CD4-positive, alpha-beta T cell (primary cell): ENCODE results near the gene ASTN2. TPM values are rescaled to one million over a fixed set of nuclear protein-coding genes. Genes with fewer than 3 reads are reported as not detected.

Source experiments
- ATAC-seq: fragments of 200-7000 bp; cut with Tn5 transposase; one replicate; pipeline ENCODE4 v1.10.0; 2022; ENCODE audit warnings: mild to moderate bottlenecking; ENCODE audit not compliant: poor library complexity
- CTCF ChIA-PET: fragments of 350-600 bp; sonication (Branson Sonifier 250); formaldehyde crosslinking; loops from one replicate; lab custom pipeline; 2021; ENCODE audit warnings: antibody characterized with exemption, inconsistent platforms; lab: Charles Lee
- POLR2A ChIA-PET: fragments of 350-600 bp; sonication (Branson Sonifier 250); formaldehyde crosslinking; loops from one replicate; lab custom pipeline; 2021; ENCODE audit warnings: antibody characterized with exemption, inconsistent platforms; lab: Charles Lee
- DNase-seq, 14 experiments: peaks; one replicate each; pipeline ENCODE4 v3.0.0-alpha.2; 2013 to 2020; ENCODE audit warnings: mixed read lengths in 2 of 14
- H3K27ac ChIP-seq, 2 donors: one replicate each; pipeline versions ENCODE4 v1.5.1 to v1.7.0; 2013; ENCODE audit warnings: low read length in 2 of 2, low read depth in 1 of 2, mild to moderate bottlenecking in 1 of 2
- H3K27me3 ChIP-seq, 2 experiments: 1 replicate in 1 of 2; 2 replicates in 1 of 2; pipeline versions ENCODE4 v1.6.1 to v1.7.0; 2013; ENCODE audit warnings: low read length in 2 of 2, control low read depth in 1 of 2, mild to moderate bottlenecking in 1 of 2, moderate library complexity in 1 of 2; ENCODE audit not compliant: insufficient read depth in 2 of 2, control insufficient read depth in 1 of 2
- H3K36me3 ChIP-seq: one replicate; pipeline ENCODE4 v1.6.1; 2013; ENCODE audit warnings: low read length, control low read depth; ENCODE audit not compliant: insufficient read depth
- H3K4me1 ChIP-seq: one replicate; pipeline ENCODE4 v1.6.1; 2013; ENCODE audit warnings: low read length, control low read depth; ENCODE audit not compliant: insufficient read depth
- H3K4me3 ChIP-seq: one replicate; pipeline ENCODE4 v1.5.1; 2013; ENCODE audit warnings: mild to moderate bottlenecking, low read length, moderate library complexity
- H3K9me3 ChIP-seq, 2 experiments: 1 replicate in 1 of 2; 2 replicates in 1 of 2; pipeline versions ENCODE4 v1.6.1 to v1.7.0; 2013; ENCODE audit warnings: low read length in 2 of 2, mild to moderate bottlenecking in 2 of 2, control low read depth in 1 of 2, moderate library complexity in 1 of 2; ENCODE audit not compliant: control insufficient read depth in 1 of 2, insufficient read depth in 1 of 2
- H3K27ac Mint-ChIP-seq: one replicate; pipeline ENCODE4 v1.8.0; 2020; ENCODE audit warnings: mixed read lengths
- H3K27me3 Mint-ChIP-seq: one replicate; pipeline ENCODE4 v1.8.0; 2021; ENCODE audit warnings: mixed read lengths
- H3K36me3 Mint-ChIP-seq: one replicate; pipeline ENCODE4 v1.8.0; 2021; ENCODE audit warnings: low read depth, mixed read lengths
- H3K4me1 Mint-ChIP-seq: one replicate; pipeline ENCODE4 v1.8.0; 2021; ENCODE audit warnings: low read depth, mixed read lengths
- H3K4me3 Mint-ChIP-seq: one replicate; pipeline ENCODE4 v1.8.0; 2020; ENCODE audit warnings: mild to moderate bottlenecking, mixed read lengths
- H3K9me3 Mint-ChIP-seq: one replicate; pipeline ENCODE4 v1.8.0; 2020; ENCODE audit warnings: mixed read lengths
- intact Hi-C, 2 experiments: fragments of 100-400 bp; cut with DNase I in 1 of 2; cut with micrococcal nuclease in 1 of 2; formaldehyde crosslinking; loops; one replicate each; pipeline versions ENCODE4 v1.15.1 to v1.9.0; 2023 to 2025; cut with DNase I, micrococcal nuclease
- total RNA-seq, 174 experiments: library from RNA in 2 of 174; stranded (reverse) in 2 of 174; gene quantifications; one replicate each; pipeline ENCODE4 v1.2.3 and lab custom pipeline; 2021 to 2026
- TF ChIP-seq, protein P1 (sequence below): fragments of 200-600 bp; IDR thresholded peaks from one replicate; pipeline ENCODE4 v1.8.0; 2022; ENCODE audit warnings: antibody characterized with exemption, mild to moderate bottlenecking

Gene ASTN2
- total RNA-seq, 2 experiments from 2014 or later: 2.3 to 2.4 TPM

DNA sequence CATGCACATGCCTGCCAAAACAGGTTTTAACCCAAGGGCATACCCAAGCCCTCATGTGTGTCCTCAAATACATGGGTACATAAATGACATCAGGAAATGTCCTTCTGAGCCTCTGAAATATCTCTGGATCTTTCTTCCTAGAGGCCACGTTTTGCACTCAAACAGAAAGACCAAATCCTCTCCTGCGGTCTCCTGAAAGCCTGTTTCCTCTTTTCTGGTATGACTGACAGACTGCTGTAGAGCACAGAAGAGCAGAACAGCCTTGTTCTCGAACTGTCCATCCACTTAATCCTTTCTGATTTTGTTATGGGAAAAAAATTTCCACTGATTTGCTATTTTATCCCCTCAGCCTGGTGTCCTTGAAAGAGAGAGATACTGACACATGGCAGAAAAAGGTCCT, 107.2 kb downstream of the ASTN2 start:
- Histone ChIP-seq H3K4me1 (no peaks in the 10 kb centered on the region), H3K27ac (no peak overlapping the region), H3K36me3 (no peaks in the 10 kb centered on the region), H3K4me3 (no peak overlapping the region), H3K27me3 (no peaks in the 10 kb centered on the region), H3K9me3 (no peaks in the 10 kb centered on the region)
- intact Hi-C loops: no loop called here
- H3K9me3 Mint-ChIP-seq: no peaks in the 10 kb centered on the region
- ChIA-PET POLR2A (no interaction called here), CTCF (no interaction called here)
- peaks cover 5% of the 10 kb centered on the region for H3K27me3 Mint-ChIP-seq
- DNase-seq (no peak), ATAC-seq (no peak)
- H3K27ac Mint-ChIP-seq: no peak overlapping the region
- no peaks in the 10 kb centered on the region for H3K4me1 Mint-ChIP-seq
- no peak overlapping the region for H3K4me3 Mint-ChIP-seq
- TF ChIP-seq, protein P1, sequence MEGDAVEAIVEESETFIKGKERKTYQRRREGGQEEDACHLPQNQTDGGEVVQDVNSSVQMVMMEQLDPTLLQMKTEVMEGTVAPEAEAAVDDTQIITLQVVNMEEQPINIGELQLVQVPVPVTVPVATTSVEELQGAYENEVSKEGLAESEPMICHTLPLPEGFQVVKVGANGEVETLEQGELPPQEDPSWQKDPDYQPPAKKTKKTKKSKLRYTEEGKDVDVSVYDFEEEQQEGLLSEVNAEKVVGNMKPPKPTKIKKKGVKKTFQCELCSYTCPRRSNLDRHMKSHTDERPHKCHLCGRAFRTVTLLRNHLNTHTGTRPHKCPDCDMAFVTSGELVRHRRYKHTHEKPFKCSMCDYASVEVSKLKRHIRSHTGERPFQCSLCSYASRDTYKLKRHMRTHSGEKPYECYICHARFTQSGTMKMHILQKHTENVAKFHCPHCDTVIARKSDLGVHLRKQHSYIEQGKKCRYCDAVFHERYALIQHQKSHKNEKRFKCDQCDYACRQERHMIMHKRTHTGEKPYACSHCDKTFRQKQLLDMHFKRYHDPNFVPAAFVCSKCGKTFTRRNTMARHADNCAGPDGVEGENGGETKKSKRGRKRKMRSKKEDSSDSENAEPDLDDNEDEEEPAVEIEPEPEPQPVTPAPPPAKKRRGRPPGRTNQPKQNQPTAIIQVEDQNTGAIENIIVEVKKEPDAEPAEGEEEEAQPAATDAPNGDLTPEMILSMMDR: no peak
- H3K36me3 Mint-ChIP-seq: no peaks in the 10 kb centered on the region

DNA sequence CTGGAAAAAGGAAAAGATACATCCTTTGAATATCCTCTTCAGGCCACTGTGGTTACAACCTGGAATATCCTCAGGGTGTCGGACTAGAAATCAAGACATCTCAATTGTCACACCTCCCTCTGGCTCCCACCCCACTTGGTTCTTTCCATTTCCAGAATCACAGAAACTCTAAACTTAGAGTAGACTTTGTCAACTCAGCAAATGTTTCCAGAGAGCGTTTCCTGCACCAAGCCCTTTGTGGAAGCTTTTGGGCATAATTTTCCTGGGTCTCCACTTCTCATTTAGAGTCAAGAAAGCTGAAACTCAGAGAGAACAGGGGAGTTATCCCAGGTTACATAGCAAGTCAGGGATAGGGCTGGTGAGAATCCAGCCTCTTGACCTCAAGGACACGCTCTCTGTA, 108.8 kb downstream of the ASTN2 start:
- H3K27me3 ChIP-seq: no peaks in the 10 kb centered on the region
- Mint-ChIP-seq H3K9me3 (peaks cover 2% of the 10 kb centered on the region), H3K4me3 (no peak overlapping the region), H3K27me3 (peaks cover 5% of the 10 kb centered on the region), H3K4me1 (no peaks in the 10 kb centered on the region), H3K36me3 (no peaks in the 10 kb centered on the region), H3K27ac (no peak overlapping the region)
- no peak for ATAC-seq
- H3K36me3 ChIP-seq: no peaks in the 10 kb centered on the region
- no peak for DNase-seq
- POLR2A ChIA-PET: no interaction called here
- no peaks in the 10 kb centered on the region for H3K9me3 ChIP-seq
- TF ChIP-seq, protein P1: no peak
- intact Hi-C loops: no loop called here
- H3K27ac ChIP-seq: no peak overlapping the region
- CTCF ChIA-PET: no interaction called here
- H3K4me1 ChIP-seq: no peaks in the 10 kb centered on the region
- no peak overlapping the region for H3K4me3 ChIP-seq

DNA sequence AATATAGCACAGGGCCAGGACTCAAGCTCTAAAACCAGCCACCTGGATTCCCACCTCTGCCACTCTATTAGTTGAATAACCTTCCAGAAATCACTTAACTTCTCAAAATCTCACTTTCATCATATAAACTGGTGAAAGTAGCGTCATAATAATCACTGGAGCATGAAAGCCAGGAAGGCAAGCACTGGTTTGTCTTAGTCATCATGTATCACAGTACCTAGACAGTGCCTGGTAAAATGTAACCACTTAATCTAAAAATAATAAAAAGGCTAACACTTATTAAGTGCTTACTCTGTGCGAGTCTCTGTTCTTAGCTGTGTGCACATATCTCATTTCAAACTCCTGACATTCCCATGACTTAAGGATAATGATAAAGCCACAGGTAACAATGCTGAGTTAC, 109.4 kb downstream of the ASTN2 start:
- H3K4me3 Mint-ChIP-seq: no peak overlapping the region
- H3K4me1 Mint-ChIP-seq: no peaks in the 10 kb centered on the region
- H3K27ac ChIP-seq: no peak overlapping the region
- ATAC-seq: no peak
- H3K36me3 Mint-ChIP-seq: no peaks in the 10 kb centered on the region
- ChIA-PET CTCF (no interaction called here), POLR2A (no interaction called here)
- H3K4me3 ChIP-seq: no peak overlapping the region
- no peak overlapping the region for H3K27ac Mint-ChIP-seq
- H3K27me3 Mint-ChIP-seq: peaks cover 5% of the 10 kb centered on the region
- no peaks in the 10 kb centered on the region for H3K4me1 ChIP-seq
- TF ChIP-seq, protein P1: no peak
- peaks cover 2% of the 10 kb centered on the region for H3K9me3 Mint-ChIP-seq
- no peaks in the 10 kb centered on the region for H3K27me3 ChIP-seq
- DNase-seq: no peak
- no peaks in the 10 kb centered on the region for H3K9me3 ChIP-seq
- H3K36me3 ChIP-seq: no peaks in the 10 kb centered on the region
- intact Hi-C loops: no loop called here
